ENCODE measurements around the gene KCNA2.

KCNA2 gene

GRCh38 chr1:110585481-110585880, 20.7 kb downstream of the KCNA2 start:
- H3K9me3 ChIP-seq (ENCODE audit: control insufficient read depth in 2 of 2, low read length in 2 of 2): no peaks in the 10 kb centered on the region
- no peaks in the 10 kb centered on the region for H3K36me3 ChIP-seq (ENCODE audit: control insufficient read depth in 2 of 2, insufficient read depth in 2 of 2, low read length in 2 of 2)
- no peak overlapping the region for H3K27ac ChIP-seq (ENCODE audit: low read length)

GRCh38 chr1:110584045-110584444, 22.1 kb downstream of the KCNA2 start:
- peaks cover 30% of the 10 kb centered on the region for H3K4me1 ChIP-seq (ENCODE audit: control insufficient read depth, insufficient read depth, low read length)
- no peak overlapping the region for H3K27ac ChIP-seq (ENCODE audit: low read length)
- H3K9ac ChIP-seq (ENCODE audit: low read length in 2 of 2): no peak overlapping the region
- no peaks in the 10 kb centered on the region for H3K9me3 ChIP-seq (ENCODE audit: control insufficient read depth in 2 of 2, low read length in 2 of 2)
- H3K27me3 ChIP-seq (ENCODE audit: control insufficient read depth in 1 of 2, insufficient read depth in 2 of 2, low read length in 2 of 2): no peaks in the 10 kb centered on the region
- H3K4me3 ChIP-seq (ENCODE audit: low read length in 2 of 2): no peak overlapping the region
- no peaks in the 10 kb centered on the region for H3K36me3 ChIP-seq (ENCODE audit: control insufficient read depth in 2 of 2, insufficient read depth in 2 of 2, low read length in 2 of 2)

More at GRCh38 chr1:110585481-110585880, 20.7 kb downstream of the KCNA2 start:
- Histone ChIP-seq H3K27me3 (ENCODE audit: control insufficient read depth in 1 of 2, insufficient read depth in 2 of 2, low read length in 2 of 2) (no peaks in the 10 kb centered on the region), H3K4me3 (ENCODE audit: low read length in 2 of 2) (no peak overlapping the region), H3K4me1 (ENCODE audit: control insufficient read depth, insufficient read depth, low read length) (peaks cover 23% of the 10 kb centered on the region), H3K9ac (ENCODE audit: low read length in 2 of 2) (no peak overlapping the region)

DNA sequence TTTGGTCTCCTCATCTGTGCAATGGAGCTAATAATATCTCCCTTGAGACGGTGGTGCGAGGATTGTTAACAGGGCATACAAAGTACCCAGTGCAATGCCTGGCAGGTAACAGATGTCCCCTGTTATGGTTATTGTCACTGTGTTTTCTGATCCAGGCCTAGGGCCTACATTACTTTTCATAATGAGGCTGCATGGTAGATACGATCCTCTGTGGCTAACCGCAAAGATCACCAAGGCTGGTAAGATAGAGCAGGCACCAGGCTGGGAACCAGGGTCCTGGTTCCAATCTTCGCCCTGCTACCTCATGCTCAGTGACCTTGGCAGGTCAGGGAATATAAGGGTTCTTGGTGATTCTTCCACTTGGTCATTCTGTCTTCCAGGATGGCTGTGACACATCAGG, 22.7 kb downstream of the KCNA2 start:
- H3K9ac ChIP-seq (ENCODE audit: low read length in 2 of 2): no peak overlapping the region
- no peak overlapping the region for H3K4me3 ChIP-seq (ENCODE audit: low read length in 2 of 2)
- H3K9me3 ChIP-seq (ENCODE audit: control insufficient read depth in 2 of 2, low read length in 2 of 2): no peaks in the 10 kb centered on the region
- peaks cover 30% of the 10 kb centered on the region for H3K4me1 ChIP-seq (ENCODE audit: control insufficient read depth, insufficient read depth, low read length)
- no peaks in the 10 kb centered on the region for H3K36me3 ChIP-seq (ENCODE audit: control insufficient read depth in 2 of 2, insufficient read depth in 2 of 2, low read length in 2 of 2)
- no peak overlapping the region for H3K27ac ChIP-seq (ENCODE audit: low read length)
- no peaks in the 10 kb centered on the region for H3K27me3 ChIP-seq (ENCODE audit: control insufficient read depth in 1 of 2, insufficient read depth in 2 of 2, low read length in 2 of 2)

DNA sequence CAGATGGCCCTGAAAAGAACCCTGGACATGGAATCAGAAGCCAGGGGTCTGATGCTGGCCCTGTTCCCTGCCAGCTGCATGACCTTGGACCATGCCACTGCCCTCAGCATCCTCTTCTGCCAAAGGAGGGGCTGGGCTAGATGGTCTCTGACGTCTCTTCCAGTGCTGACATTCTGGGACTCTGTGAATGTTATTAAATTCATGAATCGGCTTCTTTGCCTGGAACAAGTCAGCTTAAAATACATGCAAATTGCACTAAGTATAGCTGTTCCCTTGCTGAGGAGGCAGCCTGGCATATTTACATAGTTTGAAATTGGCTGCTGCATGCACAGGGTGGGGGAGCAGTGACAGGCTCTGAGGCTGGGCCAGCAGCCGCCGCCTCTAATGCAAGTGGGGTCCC, 23.8 kb downstream of the KCNA2 start:
- Histone ChIP-seq H3K36me3 (ENCODE audit: control insufficient read depth in 2 of 2, insufficient read depth in 2 of 2, low read length in 2 of 2) (no peaks in the 10 kb centered on the region), H3K9me3 (ENCODE audit: control insufficient read depth in 2 of 2, low read length in 2 of 2) (no peaks in the 10 kb centered on the region), H3K4me1 (ENCODE audit: control insufficient read depth, insufficient read depth, low read length) (peaks cover 30% of the 10 kb centered on the region), H3K9ac (ENCODE audit: low read length in 2 of 2) (no peak overlapping the region), H3K27me3 (ENCODE audit: control insufficient read depth in 1 of 2, insufficient read depth in 2 of 2, low read length in 2 of 2) (no peaks in the 10 kb centered on the region), H3K4me3 (ENCODE audit: low read length in 2 of 2) (no peak overlapping the region), H3K27ac (ENCODE audit: low read length) (peak overlapping the region; percentile 37)

GRCh38 chr1:110581682-110582145, 24.4 kb downstream of the KCNA2 start:
- no peaks in the 10 kb centered on the region for H3K9me3 ChIP-seq (ENCODE audit: control insufficient read depth in 2 of 2, low read length in 2 of 2)
- H3K27ac ChIP-seq (ENCODE audit: low read length): peak overlapping the region; percentile 37
- no peak overlapping the region for H3K9ac ChIP-seq (ENCODE audit: low read length in 2 of 2)
- no peak overlapping the region for H3K4me3 ChIP-seq (ENCODE audit: low read length in 2 of 2)
- no peaks in the 10 kb centered on the region for H3K27me3 ChIP-seq (ENCODE audit: control insufficient read depth in 1 of 2, insufficient read depth in 2 of 2, low read length in 2 of 2)
- H3K4me1 ChIP-seq (ENCODE audit: control insufficient read depth, insufficient read depth, low read length): peaks cover 30% of the 10 kb centered on the region
- H3K36me3 ChIP-seq (ENCODE audit: control insufficient read depth in 2 of 2, insufficient read depth in 2 of 2, low read length in 2 of 2): no peaks in the 10 kb centered on the region

GRCh38 chr1:110580244-110580643, 25.9 kb downstream of the KCNA2 start:
- H3K36me3 ChIP-seq (ENCODE audit: control insufficient read depth in 2 of 2, insufficient read depth in 2 of 2, low read length in 2 of 2): no peaks in the 10 kb centered on the region
- no peak overlapping the region for H3K27ac ChIP-seq (ENCODE audit: low read length)
- no peak overlapping the region for H3K4me3 ChIP-seq (ENCODE audit: low read length in 2 of 2)
- no peak overlapping the region for H3K9ac ChIP-seq (ENCODE audit: low read length in 2 of 2)
- H3K27me3 ChIP-seq (ENCODE audit: control insufficient read depth in 1 of 2, insufficient read depth in 2 of 2, low read length in 2 of 2): no peaks in the 10 kb centered on the region
- H3K9me3 ChIP-seq (ENCODE audit: control insufficient read depth in 2 of 2, low read length in 2 of 2): no peaks in the 10 kb centered on the region
- peaks cover 30% of the 10 kb centered on the region for H3K4me1 ChIP-seq (ENCODE audit: control insufficient read depth, insufficient read depth, low read length)

DNA sequence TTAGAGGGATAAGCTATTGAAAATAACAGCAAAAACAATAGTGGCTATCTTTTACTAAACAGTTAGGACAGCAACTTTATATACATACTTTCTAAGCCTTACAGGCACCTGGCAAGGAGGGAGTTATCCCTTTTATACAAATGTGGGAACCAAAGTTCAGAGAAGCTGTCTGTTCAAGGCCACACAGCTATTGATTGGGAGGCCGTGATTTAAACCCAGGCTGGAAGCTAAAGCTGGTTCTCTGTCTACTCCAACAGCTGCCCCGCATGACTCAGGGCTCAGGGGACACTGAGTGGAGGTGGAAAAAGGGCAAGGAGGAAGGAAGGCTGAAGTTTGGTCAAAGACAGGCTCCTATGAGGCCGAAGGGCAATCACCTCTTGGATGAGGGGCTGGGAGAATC, 26.7 kb downstream of the KCNA2 start:
- Histone ChIP-seq H3K4me1 (ENCODE audit: control insufficient read depth, insufficient read depth, low read length) (peaks cover 30% of the 10 kb centered on the region), H3K9ac (ENCODE audit: low read length in 2 of 2) (no peak overlapping the region), H3K9me3 (ENCODE audit: control insufficient read depth in 2 of 2, low read length in 2 of 2) (no peaks in the 10 kb centered on the region), H3K27me3 (ENCODE audit: control insufficient read depth in 1 of 2, insufficient read depth in 2 of 2, low read length in 2 of 2) (no peaks in the 10 kb centered on the region), H3K4me3 (ENCODE audit: low read length in 2 of 2) (no peak overlapping the region), H3K27ac (ENCODE audit: low read length) (no peak overlapping the region), H3K36me3 (ENCODE audit: control insufficient read depth in 2 of 2, insufficient read depth in 2 of 2, low read length in 2 of 2) (no peaks in the 10 kb centered on the region)

DNA sequence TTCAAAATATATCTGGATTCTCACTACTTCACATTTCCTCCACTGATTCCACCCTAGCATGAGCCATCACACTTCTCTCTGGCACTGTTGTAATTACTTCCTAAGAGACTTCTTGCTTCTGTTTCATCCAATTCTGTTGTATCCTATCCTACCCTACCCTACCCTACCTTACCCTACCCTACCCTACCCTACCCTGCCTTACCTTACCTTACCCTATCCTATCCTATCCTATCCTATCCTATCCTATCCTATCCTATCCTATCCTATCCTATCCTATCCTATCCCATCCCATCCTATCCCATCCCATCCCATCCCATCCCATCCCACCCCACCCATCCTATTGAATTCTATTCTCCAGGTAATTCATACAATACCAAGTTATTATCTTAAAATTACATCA, 29.7 kb downstream of the KCNA2 start:
- Histone ChIP-seq H3K9me3 (ENCODE audit: control insufficient read depth in 2 of 2, low read length in 2 of 2) (no peaks in the 10 kb centered on the region), H3K4me1 (ENCODE audit: control insufficient read depth, insufficient read depth, low read length) (peaks cover 14% of the 10 kb centered on the region), H3K4me3 (ENCODE audit: low read length in 2 of 2) (no peak overlapping the region), H3K27me3 (ENCODE audit: control insufficient read depth in 1 of 2, insufficient read depth in 2 of 2, low read length in 2 of 2) (peaks cover 0 to 3% of the 10 kb centered on the region in 2 donors), H3K27ac (ENCODE audit: low read length) (no peak overlapping the region), H3K36me3 (ENCODE audit: control insufficient read depth in 2 of 2, insufficient read depth in 2 of 2, low read length in 2 of 2) (no peaks in the 10 kb centered on the region), H3K9ac (ENCODE audit: low read length in 2 of 2) (no peak overlapping the region)

DNA sequence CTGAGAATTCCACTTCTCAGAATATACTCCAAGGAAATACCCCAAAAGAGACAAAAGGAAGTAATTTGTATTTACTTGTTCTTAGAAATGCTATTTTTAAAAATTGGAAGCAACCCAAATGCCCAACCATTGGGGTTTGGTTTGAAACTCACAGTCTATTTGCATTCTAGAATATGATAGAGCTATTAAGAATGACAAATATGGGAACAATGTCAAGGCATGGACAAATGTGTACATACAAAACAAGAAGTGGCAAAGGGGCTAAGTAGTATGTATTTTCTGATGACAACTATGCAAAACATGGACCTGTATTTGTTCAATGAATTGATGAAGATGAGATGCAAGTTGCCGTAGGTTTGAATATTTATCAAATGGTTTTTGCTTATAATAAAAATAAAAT, 32.8 kb downstream of the KCNA2 start:
- Histone ChIP-seq H3K9me3 (ENCODE audit: control insufficient read depth in 2 of 2, low read length in 2 of 2) (no peaks in the 10 kb centered on the region), H3K36me3 (ENCODE audit: control insufficient read depth in 2 of 2, insufficient read depth in 2 of 2, low read length in 2 of 2) (no peaks in the 10 kb centered on the region), H3K4me1 (ENCODE audit: control insufficient read depth, insufficient read depth, low read length) (no peaks in the 10 kb centered on the region), H3K9ac (ENCODE audit: low read length in 2 of 2) (no peak overlapping the region), H3K27ac (ENCODE audit: low read length) (no peak overlapping the region), H3K4me3 (ENCODE audit: low read length in 2 of 2) (no peak overlapping the region), H3K27me3 (ENCODE audit: control insufficient read depth in 1 of 2, insufficient read depth in 2 of 2, low read length in 2 of 2) (peaks cover 9 to 11% of the 10 kb centered on the region in 2 donors)

- H3K4me1 ChIP-seq (ENCODE audit: control insufficient read depth, insufficient read depth, low read length): no peaks in the 10 kb centered on the region
- H3K36me3 ChIP-seq (ENCODE audit: control insufficient read depth in 2 of 2, insufficient read depth in 2 of 2, low read length in 2 of 2): no peaks in the 10 kb centered on the region
- no peak overlapping the region for H3K9ac ChIP-seq (ENCODE audit: low read length in 2 of 2)
- peaks cover 9 to 11% of the 10 kb centered on the region in 2 donors for H3K27me3 ChIP-seq (ENCODE audit: control insufficient read depth in 1 of 2, insufficient read depth in 2 of 2, low read length in 2 of 2)
- H3K27ac ChIP-seq (ENCODE audit: low read length): no peak overlapping the region
- H3K4me3 ChIP-seq (ENCODE audit: low read length in 2 of 2): no peak overlapping the region
- H3K9me3 ChIP-seq (ENCODE audit: control insufficient read depth in 2 of 2, low read length in 2 of 2): no peaks in the 10 kb centered on the region
Measured at GRCh38 chr1:110572751-110573150, 33.4 kb downstream of the KCNA2 start.

GRCh38 chr1:110570901-110571300, 35.3 kb downstream of the KCNA2 start:
- H3K9me3 ChIP-seq (ENCODE audit: control insufficient read depth in 2 of 2, low read length in 2 of 2): no peaks in the 10 kb centered on the region
- H3K4me3 ChIP-seq (ENCODE audit: low read length in 2 of 2): no peak overlapping the region
- H3K36me3 ChIP-seq (ENCODE audit: control insufficient read depth in 2 of 2, insufficient read depth in 2 of 2, low read length in 2 of 2): no peaks in the 10 kb centered on the region
- H3K9ac ChIP-seq (ENCODE audit: low read length in 2 of 2): no peak overlapping the region
- H3K4me1 ChIP-seq (ENCODE audit: control insufficient read depth, insufficient read depth, low read length): no peaks in the 10 kb centered on the region
- no peak overlapping the region for H3K27ac ChIP-seq (ENCODE audit: low read length)
- peaks cover 9 to 15% of the 10 kb centered on the region in 2 donors for H3K27me3 ChIP-seq (ENCODE audit: control insufficient read depth in 1 of 2, insufficient read depth in 2 of 2, low read length in 2 of 2)
